NCI-H774 (cell line): ENCODE measurements around the gene EFCC1.

ENCODE experiments used
- DNase-seq: peaks from one replicate; lab custom pipeline; 2025; lab: John Stamatoyannopoulos, UW

Gene EFCC1

GRCh38 chr3:129001101-129001805 is at the start of gene EFCC1:
Gene EFCC1, plus strand, starts transcription at chr3:129001304. Its CDS starts 325 bp downstream, at chr3:129001629.
- no peak for DNase-seq

- DNase-seq = no peak
These were observed 44.7 kb upstream of the EFCC1 start for GRCh38 chr3:128956440-128956839.

- no peak for DNase-seq
These were observed 35.8 kb upstream of the EFCC1 start for GRCh38 chr3:128965280-128965679.

GRCh38 chr3:128965818-128966217 is 35.3 kb upstream of the EFCC1 start:
- DNase-seq = no peak

GRCh38 chr3:128967748-128968355 is 33.3 kb upstream of the EFCC1 start:
- no peak for DNase-seq

GRCh38 chr3:128969993-128970739 is 30.9 kb upstream of the EFCC1 start:
- peak; percentile 14 for DNase-seq

GRCh38 chr3:128970740-128971047 is 30.4 kb upstream of the EFCC1 start:
- no peak for DNase-seq

GRCh38 chr3:128971421-128972100 is 29.5 kb upstream of the EFCC1 start:
- DNase-seq = peak; percentile 24

GRCh38 chr3:128973988-128974564 is 27.0 kb upstream of the EFCC1 start:
- no peak for DNase-seq

GRCh38 chr3:128975276-128975675 is 25.8 kb upstream of the EFCC1 start:
- no peak for DNase-seq

GRCh38 chr3:128983293-128984069 is 17.6 kb upstream of the EFCC1 start:
- no peak for DNase-seq

GRCh38 chr3:128984596-128984995 is 16.5 kb upstream of the EFCC1 start:
- DNase-seq = no peak

- DNase-seq = no peak
These were observed 13.6 kb upstream of the EFCC1 start for GRCh38 chr3:128987302-128988100.

GRCh38 chr3:128988286-128988685 is 12.8 kb upstream of the EFCC1 start:
- no peak for DNase-seq

- no peak for DNase-seq
These were observed 9.7 kb upstream of the EFCC1 start for GRCh38 chr3:128991355-128991895.

GRCh38 chr3:128992926-128993460 is 8.1 kb upstream of the EFCC1 start:
- no peak for DNase-seq

- peak; percentile 85 for DNase-seq
These were observed 7.5 kb upstream of the EFCC1 start, which contains the start of gene CFAP92 for GRCh38 chr3:128993461-128994172. Gene CFAP92, minus strand, starts transcription at chr3:128994076. Its CDS starts 772 bp downstream, at chr3:128993304.

GRCh38 chr3:128994173-128994512 is 7.0 kb upstream of the EFCC1 start:
- no peak for DNase-seq
